ENCODE results near the gene DHODH.
"Not testable (repeated sequence)": the region's sequence is repeated elsewhere in the genome, so short reads cannot be mapped to it uniquely, and the experiment has no call there.

DHODH gene

DNA sequence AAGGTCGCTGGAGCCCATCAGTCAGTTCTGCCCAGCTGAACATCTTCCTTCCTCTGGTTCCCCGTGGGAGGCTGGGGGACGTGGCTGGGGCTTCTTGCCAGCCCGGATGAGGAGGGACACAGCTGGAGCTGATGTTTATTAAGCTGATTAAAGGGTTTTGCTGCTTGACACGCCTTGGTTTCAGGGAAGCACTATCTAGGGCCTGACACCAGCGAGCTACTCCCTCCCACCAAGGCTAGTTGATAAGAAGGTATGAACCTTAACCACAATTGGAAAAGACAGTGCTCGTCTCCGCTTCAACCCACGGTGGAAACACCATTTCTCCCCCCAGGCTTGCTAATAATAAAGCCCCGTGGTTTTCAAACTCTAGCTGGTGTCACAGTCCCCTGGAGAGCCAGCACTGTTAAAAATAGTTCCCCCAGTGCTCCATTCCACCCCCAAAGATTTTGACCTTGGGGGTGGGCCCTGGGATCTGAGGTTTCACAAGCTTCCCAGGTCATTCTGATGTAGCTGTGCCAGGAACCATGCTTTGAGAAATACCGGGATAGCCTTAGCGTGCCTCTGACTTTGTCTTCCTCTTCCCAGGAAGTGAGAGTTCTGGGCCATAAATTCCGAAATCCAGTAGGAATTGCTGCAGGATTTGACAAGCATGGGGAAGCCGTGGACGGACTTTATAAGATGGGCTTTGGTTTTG is 5.5 kb downstream of the DHODH start:
- DNase-seq, result no peak

DNA sequence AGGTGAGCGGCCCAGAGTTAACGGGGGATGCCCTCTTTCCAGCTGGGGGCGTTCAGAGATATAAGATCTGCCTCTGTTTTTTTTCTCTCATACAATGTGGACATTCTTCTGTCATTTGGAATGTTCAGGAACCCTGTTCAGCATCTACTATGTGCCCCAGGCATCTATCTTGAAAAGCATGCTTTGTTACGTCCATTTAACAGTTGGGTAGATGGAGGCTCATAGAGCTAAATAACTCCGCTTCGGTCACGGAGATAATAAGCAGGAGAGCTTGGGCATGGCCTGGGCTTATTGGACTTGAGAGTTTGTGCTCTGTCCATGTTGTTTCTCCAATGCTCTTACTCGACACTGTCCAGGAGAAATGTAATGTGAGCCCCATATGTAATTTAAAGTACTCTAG is 6.1 kb downstream of the DHODH start:
- no peak for DNase-seq

DNA sequence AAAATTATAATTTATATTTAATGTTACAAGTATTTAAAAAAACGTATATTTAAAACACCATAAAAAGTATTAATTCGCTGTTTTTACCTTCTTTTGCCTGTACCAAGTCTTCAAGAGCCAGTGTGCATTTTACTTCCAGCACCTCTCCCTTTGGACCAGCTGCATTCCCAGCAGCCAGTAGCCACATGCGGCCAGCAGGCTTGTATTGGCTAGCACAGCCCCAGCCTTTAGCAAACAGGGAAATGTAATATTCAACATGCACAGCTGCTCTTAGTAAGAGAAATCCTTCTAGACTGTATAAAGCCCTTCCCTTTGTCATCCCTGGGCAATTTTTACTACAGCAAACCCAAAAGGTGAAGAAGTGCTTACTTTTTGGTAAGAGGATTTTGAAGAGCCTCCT is 6.6 kb downstream of the DHODH start:
- no peak for DNase-seq

DNA sequence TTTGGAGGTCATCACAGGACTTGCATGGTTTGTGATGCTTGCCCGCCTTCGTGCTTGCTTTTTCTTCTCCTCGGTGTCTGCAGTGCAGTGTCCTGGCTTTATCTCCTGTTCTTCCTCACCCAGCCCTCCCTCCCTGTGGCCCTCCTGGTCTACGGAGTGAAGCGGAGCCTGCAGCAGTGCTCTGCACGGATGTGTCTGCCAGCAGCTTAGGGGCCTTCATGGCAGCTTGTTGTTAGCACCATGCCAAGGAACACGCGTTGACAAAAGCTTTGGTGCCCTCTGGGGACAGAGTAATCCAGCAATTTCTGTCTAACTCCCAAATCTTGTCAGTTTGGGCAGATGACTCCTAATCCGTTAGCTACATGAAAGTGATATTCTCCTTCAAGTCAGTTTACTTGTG is 9.9 kb downstream of the DHODH start:
- DNase-seq, result no peak

DNA sequence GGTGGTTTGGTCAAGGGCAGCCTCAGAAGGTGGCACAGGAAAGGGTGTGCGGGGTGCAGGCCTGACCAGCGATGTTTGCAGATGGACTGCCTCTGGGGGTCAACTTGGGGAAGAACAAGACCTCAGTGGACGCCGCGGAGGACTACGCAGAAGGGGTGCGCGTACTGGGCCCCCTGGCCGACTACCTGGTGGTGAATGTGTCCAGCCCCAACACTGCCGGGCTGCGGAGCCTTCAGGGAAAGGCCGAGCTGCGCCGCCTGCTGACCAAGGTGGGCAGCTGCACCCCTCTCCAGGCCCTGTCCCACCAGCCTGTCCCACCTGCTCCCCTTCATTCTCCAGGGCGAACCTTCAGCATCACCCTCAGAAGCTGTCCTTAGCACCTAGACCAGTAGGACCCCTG is 12.5 kb downstream of the DHODH start:
- DNase-seq, result no peak

DNA sequence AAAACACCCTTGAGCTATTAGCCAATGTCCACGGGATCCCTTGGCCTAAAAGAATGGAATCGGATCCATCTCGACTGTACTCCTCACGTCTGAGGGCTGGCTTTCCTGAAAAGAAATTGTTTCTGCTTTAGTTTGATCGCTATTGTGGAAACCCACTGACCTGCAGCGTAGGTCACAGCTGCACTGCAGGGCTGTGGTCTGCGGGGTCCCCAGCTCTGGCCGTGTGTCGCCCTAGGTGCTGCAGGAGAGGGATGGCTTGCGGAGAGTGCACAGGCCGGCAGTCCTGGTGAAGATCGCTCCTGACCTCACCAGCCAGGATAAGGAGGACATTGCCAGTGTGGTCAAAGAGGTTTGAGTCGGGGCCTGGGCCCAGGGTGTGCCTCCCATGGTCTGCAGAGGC is 13.6 kb downstream of the DHODH start:
- DNase-seq, result no peak

DNA sequence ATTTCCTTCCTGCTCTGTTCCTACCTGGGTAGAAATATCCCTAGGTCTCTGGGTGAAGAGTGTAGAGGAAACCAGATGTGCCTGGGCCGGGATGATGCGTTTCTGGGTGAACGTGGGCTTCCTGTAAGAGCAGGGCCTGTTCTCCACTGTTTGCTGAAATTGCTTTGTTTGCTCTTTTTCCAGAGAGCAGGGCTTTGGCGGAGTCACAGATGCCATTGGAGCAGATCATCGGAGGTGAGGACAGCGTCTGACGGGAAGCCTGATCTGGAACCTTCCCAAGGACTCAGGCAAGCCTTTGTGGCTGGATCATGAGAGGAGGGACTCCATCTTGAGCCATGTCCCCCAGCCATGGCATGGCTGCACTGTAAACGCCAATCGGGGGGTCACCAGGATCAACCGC is 15.4 kb downstream of the DHODH start:
- DNase-seq, result no peak

DNA sequence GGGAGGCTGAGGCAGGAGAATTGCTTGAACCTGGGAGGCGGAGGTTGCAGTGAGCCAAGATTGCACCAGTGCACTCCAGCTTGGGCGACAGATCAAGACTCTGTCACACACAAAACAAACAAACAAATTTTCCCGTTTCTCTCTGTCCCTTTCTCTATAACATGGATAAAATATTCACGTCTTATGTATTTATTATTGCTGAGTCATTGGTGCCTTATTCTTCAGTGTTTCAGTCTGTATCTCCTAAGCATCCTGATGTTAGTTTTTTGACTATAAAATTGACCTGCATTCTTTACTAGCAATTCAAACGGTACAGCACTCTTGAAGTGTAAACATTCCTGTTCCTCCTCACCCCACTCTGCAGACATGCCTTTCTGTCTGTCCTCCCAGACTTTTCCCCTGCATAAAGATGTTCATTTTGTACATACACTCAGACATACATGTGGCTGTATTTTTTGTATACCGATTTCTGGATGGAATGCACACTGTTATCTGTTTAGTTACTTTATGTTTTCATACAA is 16.4 kb downstream of the DHODH start:
- DNase-seq, result no peak

DNA sequence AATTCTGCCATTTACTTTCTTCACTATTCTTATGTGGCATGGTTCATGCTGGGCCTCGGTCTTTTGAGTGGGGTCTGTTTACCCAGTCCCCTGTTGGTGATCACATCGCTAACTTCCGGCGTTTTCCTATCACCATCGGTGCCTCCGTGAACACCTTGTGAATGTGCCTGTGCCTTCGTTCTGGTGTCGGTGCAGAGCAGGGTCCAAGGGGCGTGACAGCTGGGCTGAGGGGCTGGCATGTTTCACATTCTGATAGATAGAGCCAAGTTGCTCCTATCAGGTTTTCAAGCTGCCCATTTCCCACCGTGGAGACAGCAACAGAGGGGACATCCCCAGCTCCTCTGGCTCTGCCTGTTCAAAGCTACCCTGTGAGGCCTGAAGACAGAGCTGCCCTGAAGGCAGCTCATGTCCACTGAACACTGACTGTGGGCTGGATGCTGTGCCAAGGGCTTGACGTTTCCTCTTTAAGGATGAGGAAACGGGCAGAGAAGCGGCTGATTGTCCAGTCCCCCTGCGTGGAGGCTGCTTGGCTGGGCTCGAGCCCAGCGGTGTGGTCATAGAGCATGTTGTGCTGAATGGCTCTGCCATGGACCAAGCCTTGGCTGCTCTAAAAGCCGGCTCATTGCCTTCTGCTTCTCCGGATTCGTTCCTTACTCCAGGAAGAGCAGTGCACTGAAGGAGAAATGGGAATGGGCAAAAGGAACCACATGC is 17.0 kb downstream of the DHODH start:
- DNase-seq, result no peak

DNA sequence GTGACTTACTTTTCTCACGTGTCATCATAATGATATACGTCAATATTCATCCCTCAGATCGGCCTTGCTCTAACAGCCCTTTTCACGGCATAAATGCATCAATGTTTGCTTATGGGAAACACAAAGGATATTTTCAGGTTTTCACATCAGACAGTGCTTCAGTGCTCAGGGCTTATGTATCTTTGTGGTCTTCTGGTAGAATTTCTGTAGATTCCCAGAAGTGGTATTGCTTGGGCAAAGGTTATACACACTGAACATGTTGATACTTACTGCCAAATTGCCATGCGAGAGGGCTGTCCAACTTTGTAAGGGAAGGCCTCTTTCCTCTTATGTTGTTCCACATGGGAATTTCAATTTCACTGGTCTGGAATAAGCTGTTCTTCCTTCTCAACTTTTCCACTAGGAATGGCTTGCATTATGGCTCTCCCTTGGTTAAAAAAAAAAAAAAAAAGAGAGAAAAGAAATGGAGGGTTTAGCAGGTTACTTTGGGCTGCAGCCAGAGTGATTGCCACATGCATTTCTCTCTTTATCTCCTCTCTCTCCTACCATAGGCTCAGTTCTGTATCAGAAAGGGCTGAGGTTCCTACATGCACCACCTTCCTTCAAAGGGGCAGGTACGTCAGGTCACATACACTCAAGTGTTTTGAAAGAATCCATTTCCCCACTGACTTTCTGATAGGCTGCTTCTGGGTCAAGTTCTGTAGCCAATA is 19.3 kb downstream of the DHODH start:
- DNase-seq, result no peak

DNA sequence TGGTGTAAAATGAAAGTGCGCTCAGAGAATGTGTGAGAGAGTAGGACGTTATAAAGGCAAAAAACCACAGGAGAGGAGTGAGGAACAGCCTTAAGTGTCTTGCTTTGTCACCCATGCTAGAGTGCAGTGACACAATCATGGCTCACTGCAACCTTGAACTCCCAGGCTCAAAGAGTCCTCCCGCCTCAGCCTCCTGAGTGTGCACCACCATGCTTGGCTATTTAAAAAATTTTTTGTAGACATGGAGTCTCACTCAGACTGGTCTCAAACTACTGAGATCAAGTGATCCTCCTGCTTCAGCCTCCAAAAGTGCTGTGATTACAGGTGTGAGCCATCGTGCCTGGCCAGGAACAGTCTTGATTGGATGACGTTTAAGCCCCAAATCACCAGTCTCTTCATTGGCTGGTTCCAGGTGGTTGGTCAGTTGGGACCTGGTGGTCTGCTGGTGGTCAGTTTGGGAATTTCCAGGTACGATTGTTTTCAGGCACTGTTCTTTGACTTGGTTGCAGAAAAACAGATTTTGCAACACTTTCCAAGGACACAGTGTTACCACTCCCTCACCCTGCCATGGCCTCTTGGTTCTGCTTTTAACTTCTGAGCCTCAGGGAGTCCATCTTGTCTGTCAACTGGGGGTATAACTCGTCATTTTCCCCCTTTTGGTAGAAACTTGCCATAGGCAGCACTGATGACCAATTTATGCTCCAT is 21.2 kb downstream of the DHODH start:
- no peak for DNase-seq

DNA sequence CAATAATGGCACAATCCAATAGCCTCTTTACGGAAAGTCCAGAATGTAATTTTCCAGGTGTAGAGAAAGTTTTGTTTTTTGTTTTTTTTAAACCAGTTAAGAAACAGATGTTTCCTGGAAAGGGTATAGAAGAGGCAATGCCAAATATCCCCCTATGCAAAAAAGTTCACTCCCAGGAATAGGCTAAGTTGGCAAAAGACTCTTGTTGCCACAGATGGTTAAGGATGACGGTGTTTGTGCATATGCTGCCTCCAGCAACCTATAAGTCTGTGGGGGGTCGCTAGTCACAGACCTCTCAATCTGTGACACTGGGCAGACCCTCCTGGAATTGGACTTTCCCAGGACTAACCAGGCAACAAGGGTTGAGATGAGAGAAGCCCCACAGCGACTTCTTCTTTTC is 24.9 kb downstream of the DHODH start:
- DNase-seq, result no peak

DNA sequence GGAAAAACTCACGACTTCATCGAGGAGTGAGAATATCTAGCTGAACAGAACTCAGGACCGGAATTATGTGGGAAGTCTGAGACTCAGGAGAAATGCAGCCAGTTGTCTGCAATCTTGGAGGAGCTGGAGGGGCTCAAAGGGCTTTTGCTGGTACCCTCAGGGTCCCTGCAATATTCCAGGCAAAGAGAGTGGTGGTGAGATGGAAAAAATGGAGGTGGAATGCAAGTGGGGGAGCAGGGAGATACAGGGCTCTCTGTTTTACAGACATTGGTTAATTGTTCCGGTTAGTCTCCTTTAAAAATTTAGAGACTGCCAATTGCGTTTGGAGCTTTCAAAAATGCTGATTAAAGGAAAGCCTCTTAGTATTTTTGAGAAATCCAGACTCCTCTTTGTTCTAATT is 27.6 kb downstream of the DHODH start:
- DNase-seq, result no peak

DNA sequence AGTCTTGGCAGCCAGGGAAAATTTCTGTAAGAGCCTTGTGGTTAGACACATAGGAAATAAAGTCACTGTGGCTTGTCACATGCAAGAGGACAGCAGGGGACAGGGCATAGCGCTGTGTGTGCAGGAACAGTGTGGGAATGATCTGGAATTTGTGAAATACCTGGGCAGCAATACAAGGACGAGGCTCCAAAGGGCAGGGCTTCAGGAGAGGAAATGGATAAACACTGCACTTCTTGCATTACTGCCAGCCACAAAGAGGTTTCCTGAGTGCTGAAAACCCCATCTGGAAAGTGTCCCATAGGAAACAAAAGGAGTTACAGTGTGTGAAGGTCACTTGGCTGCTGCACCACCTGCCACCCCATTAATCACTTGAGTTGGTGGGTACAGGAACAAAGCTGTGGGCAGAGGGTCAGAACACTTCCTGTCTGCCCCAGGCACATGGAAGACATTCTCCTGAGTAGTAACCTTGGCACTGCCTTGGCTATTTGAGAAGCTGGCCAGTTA is 33.7 kb downstream of the DHODH start:
- no peak for DNase-seq

DNA sequence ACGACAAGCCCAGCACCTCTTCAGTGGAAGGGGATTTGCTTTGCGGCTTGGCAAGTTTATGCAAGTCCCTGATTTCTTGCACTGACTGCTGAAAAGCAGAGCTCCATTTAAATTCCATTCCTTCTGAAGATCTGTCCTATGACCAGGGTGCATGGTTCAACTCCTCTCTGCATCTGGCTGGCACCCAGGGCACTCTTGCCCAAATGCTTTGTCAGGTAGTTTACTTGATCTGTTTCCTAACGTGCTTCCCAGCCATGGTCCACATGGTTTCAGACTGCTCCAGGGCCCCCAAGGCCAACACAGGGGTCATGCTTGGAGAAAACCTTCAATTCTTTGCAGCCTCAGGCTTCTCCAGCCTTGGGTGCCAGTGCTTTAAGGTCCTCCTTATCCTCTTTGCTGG is 34.5 kb downstream of the DHODH start:
- no peak for DNase-seq

DNA sequence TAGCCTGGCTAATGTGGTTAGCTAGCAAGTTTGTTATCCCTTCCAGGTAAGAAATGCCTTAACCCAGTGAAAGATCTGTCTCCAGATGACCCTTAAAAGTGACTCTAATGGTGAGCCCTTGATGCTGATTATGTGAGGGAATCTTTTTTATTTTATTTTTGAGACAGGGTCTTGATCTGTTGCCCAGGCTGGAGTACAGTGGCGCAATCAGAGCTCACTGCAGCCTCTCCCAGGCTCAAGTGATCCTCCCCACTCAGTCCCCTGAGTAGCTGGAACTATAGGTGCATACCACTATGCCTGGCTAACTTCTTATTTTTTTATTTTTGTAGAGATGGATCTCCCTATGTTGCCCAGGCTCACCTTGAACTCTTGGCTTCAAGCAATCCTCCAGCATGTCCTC is 35.0 kb downstream of the DHODH start:
- DNase-seq, result no peak

DNA sequence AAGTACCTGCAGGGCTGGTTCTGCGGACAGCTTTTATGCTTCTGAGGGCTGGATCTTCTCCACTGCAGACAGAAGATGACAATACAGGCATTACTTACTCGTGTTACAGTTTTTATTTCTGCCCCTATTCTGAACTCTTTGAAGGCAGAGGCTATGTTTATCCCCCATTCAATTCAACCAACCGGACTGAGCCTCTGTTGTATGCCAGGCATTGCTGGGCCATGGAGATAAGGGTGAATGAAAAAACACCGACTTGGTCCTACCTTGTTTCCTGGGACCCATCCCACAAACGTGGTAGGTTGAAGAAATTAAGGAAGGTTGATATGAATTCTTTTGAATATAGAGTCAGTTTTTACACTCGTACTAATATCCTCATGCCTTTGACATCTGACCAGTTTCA is 35.8 kb downstream of the DHODH start:
- no peak for DNase-seq

DNA sequence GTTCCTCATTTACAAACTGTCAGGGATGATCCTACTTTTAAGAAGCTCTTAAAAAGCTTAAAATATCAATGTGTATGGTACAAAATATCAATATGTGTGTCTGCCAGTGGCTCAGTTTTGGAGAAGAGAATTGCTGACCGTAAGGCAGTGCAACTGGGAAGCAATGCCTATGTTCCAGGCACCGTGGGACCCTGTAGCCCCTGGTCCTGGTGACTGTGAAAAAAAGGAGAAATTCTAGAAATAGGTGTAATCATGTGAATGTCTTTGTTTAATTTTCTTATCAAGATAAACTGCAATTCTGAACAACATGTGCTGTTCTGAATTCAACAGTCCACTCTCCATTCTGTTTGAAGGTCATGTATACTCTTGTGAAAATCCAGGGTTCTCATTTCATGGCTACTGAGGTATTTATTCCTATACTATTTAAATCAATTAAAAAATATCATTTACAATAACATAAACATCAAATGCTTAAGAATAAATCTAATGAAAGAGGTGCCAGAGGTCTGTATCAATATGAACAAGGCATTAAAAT is 36.3 kb downstream of the DHODH start:
- DNase-seq, result no peak

DNA sequence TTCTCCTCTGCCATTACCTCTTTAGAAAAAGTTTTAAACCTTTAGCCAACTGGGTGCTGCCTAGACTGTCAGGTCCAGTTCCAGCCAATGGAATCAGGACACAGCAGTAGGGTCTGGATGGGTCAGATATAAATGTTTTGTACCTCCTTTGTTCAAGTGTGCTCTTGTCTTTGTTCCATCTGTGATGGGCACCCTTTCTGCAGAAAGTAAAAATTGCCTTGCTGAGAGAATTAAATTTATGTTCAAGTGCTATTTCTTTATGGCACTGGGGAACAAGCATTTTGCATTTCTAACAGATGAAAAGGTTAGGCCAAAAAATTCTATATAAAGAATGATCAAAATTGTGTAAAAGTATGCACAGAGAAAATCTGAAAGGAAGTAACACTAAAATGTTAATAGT is 40.6 kb downstream of the DHODH start:
- no peak for DNase-seq

DNA sequence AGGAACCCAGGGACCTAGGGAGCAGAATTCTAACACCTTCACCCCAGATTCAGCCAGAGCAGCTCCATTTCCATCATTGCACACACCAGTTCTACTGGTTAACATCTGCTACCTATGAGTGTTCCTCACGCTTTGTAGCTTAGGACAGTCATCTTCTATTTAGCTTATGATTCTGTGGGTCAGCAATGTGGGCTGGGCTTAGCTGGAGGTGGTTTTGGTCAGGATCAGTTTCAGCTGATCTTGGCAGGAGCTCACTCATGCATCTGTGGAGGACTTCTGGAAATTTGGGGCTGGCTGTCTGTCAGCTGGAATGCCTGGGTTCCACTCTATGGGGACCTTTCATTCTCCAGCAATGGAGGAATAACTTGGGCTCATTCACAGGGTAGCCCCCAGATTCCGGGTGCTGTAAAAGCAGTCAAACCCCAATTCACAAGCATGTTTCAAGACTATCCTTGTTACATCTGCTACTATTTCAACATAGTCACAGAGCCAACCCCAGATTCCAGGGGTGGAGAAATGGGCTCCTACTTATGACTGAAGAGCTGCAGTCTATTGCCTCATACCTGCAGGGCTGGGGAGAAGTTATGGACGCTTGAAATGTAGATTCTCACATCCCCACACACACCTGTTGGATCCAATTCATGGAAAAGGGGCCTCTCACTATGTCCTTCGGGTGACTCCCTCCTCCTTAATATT is 42.4 kb downstream of the DHODH start:
- no peak for DNase-seq

DNA sequence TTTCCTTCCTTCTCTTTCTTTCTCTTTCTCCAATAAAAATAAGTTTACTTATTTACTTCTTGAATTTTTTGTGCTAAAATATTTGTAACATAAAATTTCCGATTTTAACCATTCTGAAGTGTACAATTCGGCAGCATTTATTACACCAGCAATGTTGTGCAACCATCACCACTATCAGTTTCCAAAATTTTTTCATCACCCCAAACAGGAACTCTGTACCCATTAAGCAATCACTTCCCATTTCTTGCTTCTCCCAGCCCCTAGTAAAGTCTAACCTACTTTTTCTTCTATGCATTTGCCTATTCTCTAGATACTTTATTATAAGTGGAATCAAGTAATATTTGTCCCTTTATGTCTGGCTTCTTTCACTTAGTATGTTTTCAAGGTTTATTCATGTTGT is 43.3 kb downstream of the DHODH start:
- no peak for DNase-seq

DNA sequence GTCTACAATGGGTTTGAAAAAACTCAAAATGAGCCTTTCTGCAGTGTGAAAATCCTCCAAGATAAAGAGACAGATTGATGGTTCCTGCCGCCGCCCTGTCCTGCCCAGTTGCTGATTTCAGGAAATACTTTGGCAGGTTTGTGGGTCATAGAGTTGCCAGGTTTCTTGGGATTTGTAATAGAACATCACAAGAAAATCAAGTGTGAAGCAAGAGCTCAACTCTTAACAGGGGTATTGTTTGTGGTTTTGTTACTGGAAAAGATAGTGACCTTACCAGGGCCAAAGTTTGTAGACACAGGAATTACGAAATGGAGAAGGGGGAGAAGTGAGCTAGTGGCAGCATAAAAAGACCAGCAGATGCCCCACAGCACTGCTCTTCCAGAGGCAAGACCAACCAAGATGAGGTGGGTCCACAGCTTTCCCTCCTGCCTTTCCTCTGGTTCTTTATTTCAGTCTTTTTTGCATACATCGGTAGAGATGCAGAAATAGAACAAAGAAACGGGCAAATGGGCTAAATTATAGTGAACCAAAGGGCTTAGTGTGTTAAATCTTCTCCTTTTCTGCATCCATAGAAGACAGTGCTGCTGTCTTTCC is 45.8 kb downstream of the DHODH start, which contains the start of gene HP:
HP (plus strand) TSS at position 252 of the 594 bp plus-strand sequence; CDS start at position 400, 148 bp downstream.
- not testable (repeated sequence) for DNase-seq
